Activated B cell treated with CpG ODN at 0.5 μM for 24 hours (primary cell): ENCODE data around the gene TMEM168. TPM values are rescaled to one million over a fixed set of nuclear protein-coding genes. Genes with fewer than 3 reads are reported as not detected.

Experiments used
- ATAC-seq: fragments of 200-7000 bp; cut with Tn5 transposase; one replicate; pipeline ENCODE4 v1.10.0; 2021; ENCODE audit warnings: low read depth, mild to moderate bottlenecking, moderate library complexity
- CTCF ChIA-PET: fragments of 350-600 bp; sonication (Branson Sonifier 250); formaldehyde crosslinking; loops from one replicate; lab custom pipeline; 2021; ENCODE audit warnings: antibody characterized with exemption; lab: Charles Lee
- POLR2A ChIA-PET: fragments of 350-600 bp; sonication (Branson Sonifier 250); formaldehyde crosslinking; loops from one replicate; lab custom pipeline; 2021; ENCODE audit warnings: antibody characterized with exemption; lab: Charles Lee
- DNase-seq: peaks from one replicate; pipeline ENCODE4 v3.0.0; 2022
- H3K27ac Mint-ChIP-seq: one replicate; pipeline ENCODE4 v1.8.0; 2020; ENCODE audit warnings: mixed read lengths
- H3K27me3 Mint-ChIP-seq: one replicate; pipeline ENCODE4 v1.8.0; 2021; ENCODE audit warnings: mixed read lengths
- H3K36me3 Mint-ChIP-seq: one replicate; pipeline ENCODE4 v1.8.0; 2021; ENCODE audit warnings: low read depth, mixed read lengths
- H3K4me1 Mint-ChIP-seq: one replicate; pipeline ENCODE4 v1.8.0; 2021; ENCODE audit warnings: mixed read lengths
- H3K4me3 Mint-ChIP-seq: one replicate; pipeline ENCODE4 v1.8.0; 2020; ENCODE audit warnings: mild to moderate bottlenecking, mixed read lengths
- H3K9me3 Mint-ChIP-seq: one replicate; pipeline ENCODE4 v1.8.0; 2020; ENCODE audit warnings: mixed read lengths
- intact Hi-C: fragments of 100-400 bp; cut with micrococcal nuclease; formaldehyde crosslinking; loops from one replicate; pipeline ENCODE4 v1.15.1; 2024
- total RNA-seq: library from RNA; stranded (reverse); gene quantifications from 2 replicates; pipeline ENCODE4 v1.2.3, GENCODE V29; 2022
- TF ChIP-seq, protein P1 (sequence below): fragments of 200-600 bp; IDR thresholded peaks from one replicate; pipeline ENCODE4 v1.8.0; 2022; ENCODE audit warnings: antibody characterized with exemption, mild to moderate bottlenecking

The TMEM168 gene
- total RNA-seq, 1 donor from 2014 or later, result 24.2 TPM

DNA sequence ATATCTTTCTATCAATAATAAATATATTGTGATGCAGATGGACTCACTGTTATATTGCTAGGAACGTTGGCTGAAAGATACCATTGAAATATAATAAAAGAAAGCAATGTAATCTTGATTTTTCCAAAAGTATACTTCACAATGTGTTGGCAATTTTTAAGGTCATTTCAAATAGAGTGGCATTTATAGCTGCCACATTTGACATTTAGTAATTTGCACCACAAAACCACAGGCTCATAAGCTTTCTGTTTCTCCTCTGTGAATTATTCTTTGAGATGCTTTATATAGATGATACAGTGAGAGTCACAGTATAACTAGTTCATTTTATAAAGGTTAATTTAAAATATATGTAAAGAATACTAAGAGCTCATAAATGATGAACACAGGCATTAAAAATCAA lies 44.6 kb downstream of the TMEM168 start:
- TF ChIP-seq, protein P1, sequence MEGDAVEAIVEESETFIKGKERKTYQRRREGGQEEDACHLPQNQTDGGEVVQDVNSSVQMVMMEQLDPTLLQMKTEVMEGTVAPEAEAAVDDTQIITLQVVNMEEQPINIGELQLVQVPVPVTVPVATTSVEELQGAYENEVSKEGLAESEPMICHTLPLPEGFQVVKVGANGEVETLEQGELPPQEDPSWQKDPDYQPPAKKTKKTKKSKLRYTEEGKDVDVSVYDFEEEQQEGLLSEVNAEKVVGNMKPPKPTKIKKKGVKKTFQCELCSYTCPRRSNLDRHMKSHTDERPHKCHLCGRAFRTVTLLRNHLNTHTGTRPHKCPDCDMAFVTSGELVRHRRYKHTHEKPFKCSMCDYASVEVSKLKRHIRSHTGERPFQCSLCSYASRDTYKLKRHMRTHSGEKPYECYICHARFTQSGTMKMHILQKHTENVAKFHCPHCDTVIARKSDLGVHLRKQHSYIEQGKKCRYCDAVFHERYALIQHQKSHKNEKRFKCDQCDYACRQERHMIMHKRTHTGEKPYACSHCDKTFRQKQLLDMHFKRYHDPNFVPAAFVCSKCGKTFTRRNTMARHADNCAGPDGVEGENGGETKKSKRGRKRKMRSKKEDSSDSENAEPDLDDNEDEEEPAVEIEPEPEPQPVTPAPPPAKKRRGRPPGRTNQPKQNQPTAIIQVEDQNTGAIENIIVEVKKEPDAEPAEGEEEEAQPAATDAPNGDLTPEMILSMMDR, result no peak
- H3K27me3 Mint-ChIP-seq, result peaks cover 6% of the 10 kb centered on the region
- no peaks in the 10 kb centered on the region for H3K36me3 Mint-ChIP-seq
- CTCF ChIA-PET, result no interaction called here
- no peaks in the 10 kb centered on the region for H3K4me1 Mint-ChIP-seq
- H3K9me3 Mint-ChIP-seq, result no peaks in the 10 kb centered on the region
- intact Hi-C loops, result no loop called here
- no peak overlapping the region for H3K27ac Mint-ChIP-seq
- POLR2A ChIA-PET, result no interaction called here
- no peak overlapping the region for H3K4me3 Mint-ChIP-seq
- no peak for ATAC-seq
- no peak for DNase-seq

DNA sequence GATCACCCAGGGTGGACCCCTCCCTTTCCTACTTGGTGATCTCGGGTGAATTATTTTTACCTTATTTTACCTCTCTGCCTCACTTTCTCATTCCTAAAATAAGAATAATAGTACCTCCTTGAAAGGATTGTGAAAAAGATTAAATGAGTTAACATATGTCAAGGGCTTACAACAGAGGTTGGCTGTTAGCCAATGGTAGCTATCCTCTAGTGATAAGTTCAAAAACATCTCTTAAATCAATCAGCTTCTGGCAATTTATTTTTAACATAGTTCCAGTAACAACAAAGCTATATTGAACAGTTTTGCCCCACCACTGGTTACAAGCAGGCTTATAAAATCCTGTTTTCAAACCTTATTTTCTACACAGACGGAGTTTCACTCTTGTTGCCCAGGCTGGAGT lies 45.4 kb downstream of the TMEM168 start:
- no peak overlapping the region for H3K4me3 Mint-ChIP-seq
- ChIA-PET CTCF (no interaction called here), POLR2A (no interaction called here)
- no peak overlapping the region for H3K27ac Mint-ChIP-seq
- H3K4me1 Mint-ChIP-seq, result no peaks in the 10 kb centered on the region
- no peaks in the 10 kb centered on the region for H3K36me3 Mint-ChIP-seq
- TF ChIP-seq, protein P1, result no peak
- peaks cover 6% of the 10 kb centered on the region for H3K27me3 Mint-ChIP-seq
- DNase-seq (no peak), ATAC-seq (no peak)
- no peaks in the 10 kb centered on the region for H3K9me3 Mint-ChIP-seq
- intact Hi-C loops, result no loop called here

DNA sequence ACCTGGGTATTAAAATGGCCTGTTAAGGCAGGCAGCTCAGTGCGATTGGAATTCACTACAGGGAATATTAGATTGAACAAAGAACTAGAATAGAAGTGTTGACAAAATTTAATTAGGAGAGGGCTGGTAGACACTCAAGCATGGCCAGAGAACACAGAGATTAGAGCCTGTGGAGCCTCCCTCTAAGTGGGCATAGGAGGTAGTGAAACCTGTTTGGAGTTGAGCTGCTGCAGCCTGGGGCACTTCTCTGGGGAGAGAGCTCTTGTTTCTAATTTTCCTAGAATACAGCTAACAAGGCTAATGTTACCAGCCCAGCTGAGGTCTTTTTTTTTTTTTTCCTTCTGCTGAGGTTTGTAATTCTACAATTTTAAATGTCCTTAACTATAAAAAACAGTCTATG lies 46.4 kb downstream of the TMEM168 start:
- H3K36me3 Mint-ChIP-seq, result no peaks in the 10 kb centered on the region
- ChIA-PET CTCF (no interaction called here), POLR2A (no interaction called here)
- TF ChIP-seq, protein P1, result no peak
- no peaks in the 10 kb centered on the region for H3K4me1 Mint-ChIP-seq
- intact Hi-C loops, result no loop called here
- no peak overlapping the region for H3K27ac Mint-ChIP-seq
- H3K4me3 Mint-ChIP-seq, result no peak overlapping the region
- H3K9me3 Mint-ChIP-seq, result no peaks in the 10 kb centered on the region
- H3K27me3 Mint-ChIP-seq, result peaks cover 10% of the 10 kb centered on the region
- ATAC-seq, result no peak
- no peak for DNase-seq

DNA sequence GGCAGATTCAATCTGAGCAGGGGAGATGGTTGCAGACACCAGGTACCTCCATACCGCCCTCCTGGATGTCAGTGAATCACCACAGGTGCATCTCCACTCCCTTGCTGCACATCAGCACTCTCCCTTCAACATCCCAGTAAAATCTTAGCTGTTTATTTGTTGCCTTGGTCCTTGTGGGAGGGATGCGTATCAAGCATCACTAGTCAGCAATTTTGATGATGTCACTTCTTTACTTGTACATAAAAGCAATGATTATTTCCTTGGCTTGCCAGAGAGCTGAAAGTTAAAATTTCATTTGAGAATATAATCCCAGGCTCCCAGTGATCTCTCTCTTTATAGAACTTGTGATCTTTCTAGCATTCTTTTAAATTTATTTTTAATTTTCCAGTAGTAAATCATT lies 49.5 kb downstream of the TMEM168 start:
- ATAC-seq, result no peak
- TF ChIP-seq, protein P1, result no peak
- H3K9me3 Mint-ChIP-seq, result peaks cover 4% of the 10 kb centered on the region
- no peak for DNase-seq
- H3K4me3 Mint-ChIP-seq, result no peak overlapping the region
- ChIA-PET POLR2A (no interaction called here), CTCF (no interaction called here)
- intact Hi-C loops, result no loop called here
- no peak overlapping the region for H3K27ac Mint-ChIP-seq
- H3K4me1 Mint-ChIP-seq, result no peaks in the 10 kb centered on the region
- H3K27me3 Mint-ChIP-seq, result peaks cover 10% of the 10 kb centered on the region
- no peaks in the 10 kb centered on the region for H3K36me3 Mint-ChIP-seq

DNA sequence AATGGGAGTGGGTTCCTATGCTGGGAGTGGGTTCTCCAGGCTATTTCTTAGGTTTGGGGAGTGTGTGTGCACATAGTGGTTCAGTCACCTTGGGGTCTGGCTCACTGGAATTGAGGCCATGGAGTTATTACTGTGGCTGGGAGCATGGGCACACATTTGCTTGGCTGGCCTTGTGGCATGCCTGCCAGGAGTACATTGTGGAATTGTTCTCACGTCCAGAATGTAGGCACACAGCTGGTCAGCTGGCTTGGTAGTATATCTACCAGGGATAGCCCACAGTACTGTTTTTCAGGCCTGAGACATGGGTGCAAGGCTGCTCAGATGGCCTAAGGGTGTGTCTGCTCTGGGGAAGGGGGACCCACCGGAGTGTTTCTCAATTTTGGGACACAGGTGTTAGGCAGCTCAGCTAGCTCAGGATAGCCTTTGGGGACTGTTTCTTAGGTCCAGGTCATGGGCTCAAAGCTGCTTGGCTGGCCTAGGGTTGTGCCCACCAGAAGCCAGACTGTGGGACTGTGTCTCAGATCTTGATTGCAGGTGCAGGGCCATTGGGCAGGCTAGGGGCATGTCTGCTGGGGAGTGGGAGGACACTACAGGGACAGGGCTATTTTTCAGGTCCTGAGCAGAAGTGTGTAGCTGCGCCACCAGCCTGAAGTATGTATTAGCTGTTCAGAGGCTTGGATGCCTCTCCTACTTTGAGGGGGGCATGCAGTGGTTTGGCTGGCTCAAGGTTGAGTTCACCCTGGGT lies 50.6 kb downstream of the TMEM168 start:
- Mint-ChIP-seq H3K36me3 (no peaks in the 10 kb centered on the region), H3K9me3 (peaks cover 8% of the 10 kb centered on the region), H3K27ac (no peak overlapping the region), H3K27me3 (peaks cover 10% of the 10 kb centered on the region), H3K4me3 (no peak overlapping the region), H3K4me1 (no peaks in the 10 kb centered on the region)
- intact Hi-C loops, result no loop called here
- ATAC-seq (no peak), DNase-seq (no peak)
- TF ChIP-seq, protein P1, result no peak
- CTCF ChIA-PET, result no interaction called here
- POLR2A ChIA-PET, result no interaction called here
